GM19238 (cell line): ENCODE results near the gene THBS2.
"Not testable (repeated sequence)": the region's sequence is repeated elsewhere in the genome, so short reads cannot be mapped to it uniquely, and the experiment has no call there.

Source experiments
- DNase-seq: peaks from one replicate; pipeline ENCODE4 v3.0.0; 2011; ENCODE audit warnings: low spot score; ENCODE audit not compliant: insufficient read length

Gene THBS2

GRCh38 chr6:169231790-169232506 is 21.7 kb downstream of the THBS2 start:
- DNase-seq, result no peak

- no peak for DNase-seq
Measured at GRCh38 chr6:169230946-169231789, 22.5 kb downstream of the THBS2 start.

GRCh38 chr6:169230322-169230665 is 23.4 kb downstream of the THBS2 start:
- DNase-seq, result no peak

- DNase-seq, result no peak
Measured at GRCh38 chr6:169229615-169230321, 23.9 kb downstream of the THBS2 start.

- no peak for DNase-seq
Measured at GRCh38 chr6:169227116-169227515, 26.5 kb downstream of the THBS2 start.

- no peak for DNase-seq
Measured at GRCh38 chr6:169225887-169226286, 27.8 kb downstream of the THBS2 start.

- DNase-seq, result no peak
Measured at GRCh38 chr6:169225131-169225576, 28.5 kb downstream of the THBS2 start.

GRCh38 chr6:169224716-169225115 is 28.9 kb downstream of the THBS2 start:
- no peak for DNase-seq

GRCh38 chr6:169224185-169224695 is 29.4 kb downstream of the THBS2 start:
- no peak for DNase-seq

GRCh38 chr6:169223006-169223405 is 30.6 kb downstream of the THBS2 start:
- no peak for DNase-seq

- DNase-seq, result no peak
Measured at GRCh38 chr6:169222126-169222525, 31.5 kb downstream of the THBS2 start.

- DNase-seq, result no peak
Measured at GRCh38 chr6:169221264-169221663, 32.4 kb downstream of the THBS2 start.

GRCh38 chr6:169220068-169220964 is 33.3 kb downstream of the THBS2 start:
- DNase-seq, result no peak

- no peak for DNase-seq
Measured at GRCh38 chr6:169217972-169218371, 35.7 kb downstream of the THBS2 start.

GRCh38 chr6:169216830-169217229 is 36.8 kb downstream of the THBS2 start:
- DNase-seq, result no peak

- no peak for DNase-seq
Measured at GRCh38 chr6:169215201-169215681, 38.4 kb downstream of the THBS2 start.

- not testable (repeated sequence) for DNase-seq
Measured at GRCh38 chr6:169214789-169215188, 38.9 kb downstream of the THBS2 start.

- DNase-seq, result no peak
Measured at GRCh38 chr6:169213814-169214520, 39.7 kb downstream of the THBS2 start.

GRCh38 chr6:169212897-169213813 is 40.5 kb downstream of the THBS2 start:
- DNase-seq, result peak; percentile 84
